HL-60/S4 treated with retinoic acid at 250 ng/mL for 4 days and 3 days (cell line): ENCODE measurements around the gene PPP1R26.

ENCODE experiments used
- in situ Hi-C: fragments of 300-500 bp; cut with MboI; formaldehyde crosslinking; loops from 2 replicates; pipeline ENCODE4 v1.7.0; 2022; ENCODE audit warnings: low sequenced_read_pairs

The PPP1R26 gene

GRCh38 chr9:135463140-135463539, 16.4 kb upstream of the PPP1R26 start:
- in situ Hi-C loops, result no loop called here

- in situ Hi-C loops, result no loop called here
Measured at GRCh38 chr9:135464181-135464580, 15.4 kb upstream of the PPP1R26 start.

- in situ Hi-C loops, result no loop called here
Measured at GRCh38 chr9:135468854-135469521, 10.6 kb upstream of the PPP1R26 start.

- in situ Hi-C loops, result no loop called here
Measured at GRCh38 chr9:135471791-135472640, 7.6 kb upstream of the PPP1R26 start.

- in situ Hi-C loops, result no loop called here
Measured at GRCh38 chr9:135473972-135474543, 5.5 kb upstream of the PPP1R26 start.

GRCh38 chr9:135474915-135475314, 4.7 kb upstream of the PPP1R26 start:
- in situ Hi-C loops, result no loop called here

GRCh38 chr9:135476561-135477355, 2.8 kb upstream of the PPP1R26 start:
- in situ Hi-C loops, result no loop called here

GRCh38 chr9:135478191-135478590, 1.4 kb upstream of the PPP1R26 start:
- in situ Hi-C loops, result no loop called here

- in situ Hi-C loops, result no loop called here
Measured at GRCh38 chr9:135478829-135479468, 633 bp upstream of the PPP1R26 start.

- in situ Hi-C loops, result no loop called here
Measured at GRCh38 chr9:135480071-135480939, 723 bp downstream of the PPP1R26 start.

- in situ Hi-C loops, result no loop called here
Measured at GRCh38 chr9:135480940-135481310, 1.3 kb downstream of the PPP1R26 start.

- in situ Hi-C loops, result no loop called here
Measured at GRCh38 chr9:135482015-135482754, 2.6 kb downstream of the PPP1R26 start.

- in situ Hi-C loops, result no loop called here
Measured at GRCh38 chr9:135484460-135485277, 5.1 kb downstream of the PPP1R26 start.

- in situ Hi-C loops, result no loop called here
Measured at GRCh38 chr9:135485385-135485784, 5.8 kb downstream of the PPP1R26 start.

GRCh38 chr9:135485832-135486231, 6.2 kb downstream of the PPP1R26 start:
- in situ Hi-C loops, result no loop called here

- in situ Hi-C loops, result no loop called here
Measured at GRCh38 chr9:135486267-135487065, 6.9 kb downstream of the PPP1R26 start.

GRCh38 chr9:135487281-135488012, 7.9 kb downstream of the PPP1R26 start:
- in situ Hi-C loops, result no loop called here
